ENCODE results near the gene TOP2B.

- TF ChIP-seq, protein P1, sequence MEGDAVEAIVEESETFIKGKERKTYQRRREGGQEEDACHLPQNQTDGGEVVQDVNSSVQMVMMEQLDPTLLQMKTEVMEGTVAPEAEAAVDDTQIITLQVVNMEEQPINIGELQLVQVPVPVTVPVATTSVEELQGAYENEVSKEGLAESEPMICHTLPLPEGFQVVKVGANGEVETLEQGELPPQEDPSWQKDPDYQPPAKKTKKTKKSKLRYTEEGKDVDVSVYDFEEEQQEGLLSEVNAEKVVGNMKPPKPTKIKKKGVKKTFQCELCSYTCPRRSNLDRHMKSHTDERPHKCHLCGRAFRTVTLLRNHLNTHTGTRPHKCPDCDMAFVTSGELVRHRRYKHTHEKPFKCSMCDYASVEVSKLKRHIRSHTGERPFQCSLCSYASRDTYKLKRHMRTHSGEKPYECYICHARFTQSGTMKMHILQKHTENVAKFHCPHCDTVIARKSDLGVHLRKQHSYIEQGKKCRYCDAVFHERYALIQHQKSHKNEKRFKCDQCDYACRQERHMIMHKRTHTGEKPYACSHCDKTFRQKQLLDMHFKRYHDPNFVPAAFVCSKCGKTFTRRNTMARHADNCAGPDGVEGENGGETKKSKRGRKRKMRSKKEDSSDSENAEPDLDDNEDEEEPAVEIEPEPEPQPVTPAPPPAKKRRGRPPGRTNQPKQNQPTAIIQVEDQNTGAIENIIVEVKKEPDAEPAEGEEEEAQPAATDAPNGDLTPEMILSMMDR (conservative IDR thresholded peaks at IDR 0.05 in 1 of 2, IDR thresholded peaks at IDR 0.05 in 1 of 2; ENCODE audit: low read depth in 1 of 2, low read length in 2 of 2), result no peak
- no peak for TF ChIP-seq EZH2 (IDR thresholded peaks at IDR 0.05; ENCODE audit: low read length, missing control alignments)
Observed at GRCh38 chr3:25706213-25706612, 41.5 kb upstream of the TOP2B start.
